HG03520 (cell line): Measurements from ENCODE around the gene TGFBR1.

Source experiments
- ATAC-seq: cut with Tn5 transposase; IDR thresholded peaks from one replicate; pipeline ENCODE4 v1.9.1; 2021; ENCODE audit warnings: mild to moderate bottlenecking, moderate library complexity; ENCODE audit not compliant: unreplicated experiment

The TGFBR1 gene

GRCh38 chr9:99105152-99106043 lies 485 bp downstream of the TGFBR1 start:
- ATAC-seq, result peak; percentile 43

GRCh38 chr9:99106044-99106375 lies 1.1 kb downstream of the TGFBR1 start:
- ATAC-seq, result no peak

- no peak for ATAC-seq
Measured at GRCh38 chr9:99107421-99107820, 2.5 kb downstream of the TGFBR1 start.

DNA sequence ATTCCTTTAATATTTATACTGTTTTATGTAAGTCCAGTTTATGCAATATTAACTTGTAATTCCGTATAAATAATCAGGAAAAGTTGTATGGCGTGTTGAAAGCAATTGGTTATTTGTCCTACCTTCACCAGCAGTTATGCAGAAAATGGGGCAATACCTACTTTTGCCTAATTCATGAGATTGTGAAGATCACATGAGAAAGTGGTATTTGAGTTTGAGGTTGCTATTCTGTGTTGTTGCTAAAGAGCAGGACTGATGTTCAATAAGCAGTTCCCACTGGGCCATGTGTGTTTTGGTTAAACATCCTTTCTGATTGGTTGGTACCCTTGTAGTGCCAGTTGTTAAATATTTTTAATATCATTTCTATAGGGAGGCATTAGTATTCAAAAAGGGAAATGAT lies 3.2 kb downstream of the TGFBR1 start:
- no peak for ATAC-seq

- no peak for ATAC-seq
Measured at GRCh38 chr9:99109522-99109921, 4.6 kb downstream of the TGFBR1 start.

DNA sequence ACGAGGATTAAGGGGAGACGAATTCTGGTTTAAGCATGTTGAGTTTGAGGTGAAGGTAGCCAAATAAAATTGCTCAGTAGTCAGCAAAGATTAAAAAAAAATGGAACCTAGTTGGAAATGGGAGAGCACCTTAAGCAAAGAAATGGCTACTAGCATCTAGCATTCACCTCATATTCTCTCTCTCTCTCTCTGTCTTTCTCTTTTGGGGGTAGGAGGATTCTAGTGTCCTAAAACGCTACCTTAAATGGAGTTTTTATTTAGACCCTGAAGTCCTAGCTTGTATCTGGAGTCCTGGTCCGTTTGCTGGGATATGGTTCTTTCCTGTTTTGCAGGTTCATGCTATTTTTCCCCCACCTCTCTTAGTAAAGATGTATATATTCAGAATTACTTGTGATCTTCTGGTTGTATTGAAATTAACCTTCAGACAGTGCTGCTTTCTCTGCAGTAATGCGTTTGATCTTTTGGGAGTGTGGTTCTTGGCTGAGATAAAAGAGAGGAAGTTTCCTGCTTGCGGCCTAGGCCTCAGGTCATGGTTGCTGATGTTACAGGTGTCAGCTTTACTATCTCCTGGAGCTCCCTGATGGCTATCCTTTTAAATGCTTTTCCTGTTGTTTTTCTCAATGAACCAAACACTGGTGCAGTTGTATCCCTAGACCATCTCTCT lies 8.0 kb downstream of the TGFBR1 start:
- no peak for ATAC-seq

GRCh38 chr9:99113414-99114048 lies 8.6 kb downstream of the TGFBR1 start:
- no peak for ATAC-seq

DNA sequence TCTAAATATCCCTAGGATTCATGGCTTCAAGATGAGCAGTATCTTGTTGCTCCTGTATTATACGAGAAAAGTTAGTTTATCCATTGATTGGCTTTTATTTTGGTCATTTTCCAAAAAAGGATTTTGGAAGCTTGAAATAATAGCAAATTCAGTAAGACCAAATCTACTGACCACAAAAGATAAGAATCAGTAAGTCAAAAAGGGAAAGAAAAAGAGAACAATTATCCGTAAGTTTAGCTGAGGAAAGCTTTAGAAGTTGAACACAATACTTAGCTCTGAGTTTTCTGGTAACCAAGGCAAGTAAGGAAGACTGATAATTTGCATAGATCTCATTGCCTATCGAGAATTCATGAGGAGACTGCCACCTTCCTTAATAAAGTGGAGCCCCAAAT lies 9.1 kb downstream of the TGFBR1 start:
- no peak for ATAC-seq

DNA sequence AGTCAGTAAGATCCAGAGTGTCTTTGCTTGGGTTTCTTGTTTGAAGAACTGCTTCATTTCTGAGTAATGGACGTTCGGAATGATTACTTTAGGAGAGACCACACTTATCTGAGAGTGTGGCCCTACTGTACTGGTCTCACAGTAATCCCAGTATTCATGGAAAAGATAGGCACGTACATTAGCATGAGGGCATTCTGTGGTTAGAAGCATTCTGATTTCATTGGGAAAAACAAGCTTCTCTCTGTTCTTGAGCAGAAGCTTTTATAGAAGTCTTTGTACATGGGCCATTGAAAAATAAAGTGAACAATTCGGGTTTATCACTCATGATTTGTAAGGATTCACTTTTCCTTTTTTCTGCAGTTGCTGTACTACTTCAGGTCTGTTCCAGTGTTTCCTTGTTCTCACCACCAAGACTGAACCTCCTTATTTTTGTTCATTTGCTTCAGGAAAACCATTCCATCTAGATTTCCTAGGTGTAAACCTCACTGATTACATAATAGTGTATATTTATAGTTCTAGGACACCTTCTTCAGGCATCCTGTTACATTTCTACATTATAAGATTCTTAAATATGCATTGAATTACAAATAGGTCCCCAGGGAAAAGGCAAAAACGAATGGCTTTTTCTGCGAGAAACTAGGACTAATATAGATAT lies 10.1 kb downstream of the TGFBR1 start:
- no peak for ATAC-seq

DNA sequence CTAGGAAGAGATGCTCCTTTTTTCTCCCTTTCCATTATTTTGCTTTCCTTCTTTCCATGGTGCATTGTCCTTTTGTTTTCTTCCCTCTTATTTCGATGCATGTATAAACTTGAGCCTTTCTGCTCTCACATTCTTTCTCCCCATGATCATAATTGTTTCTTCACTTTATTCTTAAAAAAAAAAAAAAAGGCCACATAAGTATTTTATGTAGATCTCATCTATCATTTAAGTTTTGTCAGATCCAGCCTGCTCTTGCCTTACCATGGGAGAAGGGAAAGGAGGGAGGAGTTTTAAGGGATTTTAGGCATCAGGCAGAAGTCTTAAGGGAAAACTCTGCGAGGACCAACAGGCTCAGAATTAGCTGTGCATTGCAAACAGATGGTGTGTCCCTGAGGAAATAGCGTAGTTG lies 11.1 kb downstream of the TGFBR1 start:
- ATAC-seq, result no peak

- ATAC-seq, result peak; percentile 94
Measured at GRCh38 chr9:99118782-99119466, 14.0 kb downstream of the TGFBR1 start.

DNA sequence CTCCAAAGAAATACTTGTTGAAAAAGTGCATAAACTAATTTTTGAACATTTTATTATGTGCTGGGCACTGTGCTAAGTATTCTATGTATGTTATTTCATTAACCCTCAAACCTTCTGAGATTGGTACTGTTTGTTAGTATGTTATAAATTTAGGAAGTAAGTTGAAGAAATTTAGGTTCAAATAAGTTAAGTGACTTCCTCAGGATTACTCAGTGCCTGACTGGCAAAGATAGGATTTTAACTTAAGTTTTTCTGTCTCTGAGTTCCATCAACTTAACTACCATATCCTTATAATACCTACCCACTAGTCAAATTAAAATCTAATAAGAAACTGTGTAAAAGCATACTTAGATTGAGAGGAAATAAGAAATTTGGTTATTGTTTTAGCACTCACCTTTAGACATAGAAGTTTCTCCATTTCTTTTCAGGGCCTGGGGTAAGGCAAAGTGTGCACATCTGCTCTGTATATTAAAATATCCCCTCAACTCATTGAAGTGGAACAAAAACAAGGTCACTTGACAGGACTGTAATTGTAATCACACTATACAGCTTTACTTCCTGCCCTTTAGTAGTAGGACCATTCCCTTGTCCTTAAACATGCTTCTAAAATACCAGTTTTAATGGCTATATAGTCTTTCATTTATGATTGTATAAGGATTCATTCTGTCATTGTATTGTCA lies 15.2 kb downstream of the TGFBR1 start:
- no peak for ATAC-seq

- no peak for ATAC-seq
Measured at GRCh38 chr9:99121604-99122003, 16.7 kb downstream of the TGFBR1 start.

GRCh38 chr9:99124534-99125255 lies 19.8 kb downstream of the TGFBR1 start:
- no peak for ATAC-seq

GRCh38 chr9:99125446-99125845 lies 20.5 kb downstream of the TGFBR1 start:
- ATAC-seq, result no peak

- ATAC-seq, result no peak
Measured at GRCh38 chr9:99126312-99126711, 21.4 kb downstream of the TGFBR1 start.

DNA sequence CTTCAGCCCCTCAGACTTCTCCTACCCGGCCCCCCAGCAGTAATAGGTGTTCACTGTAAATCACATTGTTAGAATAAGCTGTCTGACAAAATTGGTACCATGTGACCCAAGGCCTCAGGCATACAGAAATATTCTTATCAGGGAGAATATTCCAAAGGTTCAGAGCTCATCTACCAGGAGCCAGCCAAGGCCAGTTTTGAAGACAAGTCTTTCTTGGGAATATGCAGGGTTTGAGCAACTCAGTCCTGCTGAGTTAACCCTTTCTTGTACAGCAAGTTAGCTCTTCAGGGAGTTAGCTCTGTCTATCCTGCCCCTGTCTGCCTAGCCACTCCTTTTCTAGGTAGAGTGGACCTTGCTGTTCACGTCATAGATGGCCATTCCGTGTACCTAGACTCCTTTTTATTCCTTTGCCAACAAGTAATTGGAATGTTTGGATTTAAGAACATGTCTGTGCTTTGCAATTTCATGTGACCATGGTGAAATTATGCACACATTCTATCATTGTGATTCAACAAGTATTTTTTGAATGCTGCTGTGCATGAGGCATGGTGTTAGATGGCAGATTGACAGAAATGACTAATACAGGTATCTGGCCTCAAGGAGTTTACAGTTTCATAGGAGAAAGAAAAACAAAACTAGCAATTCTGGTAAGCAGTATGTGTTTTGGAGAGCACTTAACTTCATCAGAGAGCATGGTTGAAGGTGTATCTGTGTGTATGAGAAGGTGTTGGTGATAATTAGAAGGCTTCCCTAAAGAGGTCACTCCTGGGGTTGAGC lies 22.6 kb downstream of the TGFBR1 start:
- ATAC-seq, result no peak

- ATAC-seq, result no peak
Measured at GRCh38 chr9:99128133-99128406, 23.2 kb downstream of the TGFBR1 start.

DNA sequence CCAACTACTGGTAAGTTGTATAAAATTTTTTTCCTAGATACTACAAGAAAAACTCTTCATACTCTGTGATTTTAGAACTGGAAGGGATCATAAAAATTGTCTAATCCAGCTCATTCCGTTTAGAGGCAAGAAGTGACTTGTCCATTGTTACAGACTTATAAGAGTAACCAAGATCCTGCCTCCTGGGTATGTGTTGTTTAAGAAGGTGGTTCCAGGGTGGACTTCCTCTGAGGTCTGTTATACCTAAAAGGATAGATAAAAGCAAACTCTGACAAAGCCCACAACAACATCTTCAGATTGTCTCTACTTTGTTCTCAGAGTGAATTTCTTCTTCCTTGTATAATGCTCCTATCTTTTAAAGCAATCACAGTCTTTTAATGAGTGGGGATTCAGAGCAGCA lies 24.2 kb downstream of the TGFBR1 start:
- ATAC-seq, result no peak
